HFFc6 (cell line): ENCODE data around the gene RNU4-1. TPM values are rescaled to one million over a fixed set of nuclear protein-coding genes. Genes with fewer than 3 reads are reported as not detected.
"Not testable (repeated sequence)": the region's sequence is repeated elsewhere in the genome, so short reads cannot be mapped to it uniquely, and the experiment has no call there.

ENCODE experiments used
- DNase-seq: peaks from one replicate; pipeline ENCODE4 v3.0.0-alpha.2; 2018
- H3K27ac Mint-ChIP-seq: 2 replicates; pipeline ENCODE4 v1.8.0; 2020; ENCODE audit warnings: mild to moderate bottlenecking, mixed read lengths
- H3K27me3 Mint-ChIP-seq: 2 replicates; pipeline ENCODE4 v1.8.0; 2021; ENCODE audit warnings: mild to moderate bottlenecking, moderate library complexity, mixed read lengths; ENCODE audit not compliant: insufficient read depth
- H3K36me3 Mint-ChIP-seq: 2 replicates; pipeline ENCODE4 v1.8.0; 2021; ENCODE audit warnings: low read depth, mixed read lengths
- H3K4me1 Mint-ChIP-seq: 2 replicates; pipeline ENCODE4 v1.8.0; 2020; ENCODE audit warnings: low read depth, mixed read lengths
- H3K4me3 Mint-ChIP-seq: 2 replicates; pipeline ENCODE4 v1.8.0; 2020; ENCODE audit warnings: mild to moderate bottlenecking, moderate library complexity, mixed read lengths
- H3K9me3 Mint-ChIP-seq: 2 replicates; pipeline ENCODE4 v1.8.0; 2020; ENCODE audit warnings: mild to moderate bottlenecking, mixed read lengths
- CTCF ChIP-seq: fragments of 200-600 bp; sonication (generic); IDR thresholded peaks from 2 replicates; pipeline ENCODE4 v1.5.0; 2021; ENCODE audit warnings: antibody characterized with exemption, mild to moderate bottlenecking
- total RNA-seq, 6 experiments: library from RNA; stranded (reverse); fragmentation: NEBNext Ultra II Directional; extraction: Animal tissue kit (Norgen Biotek cat#: 25700); gene quantifications; 2 replicates in 1 of 6; 3 replicates in 5 of 6; pipeline ENCODE4 v1.2.3, GENCODE V29; 2021

Gene RNU4-1
- total RNA-seq, 6 experiments from 2014 or later, result 766 to 1,512 (median 1,200) TPM

GRCh38 chr12:120247183-120247582, 45.9 kb downstream of the RNU4-1 start:
- DNase-seq, result no peak
- peaks cover 42% of the 10 kb centered on the region for H3K36me3 Mint-ChIP-seq
- peak overlapping the region; percentile 95 for H3K27ac Mint-ChIP-seq
- no peak for TF ChIP-seq CTCF
- no peaks in the 10 kb centered on the region for H3K9me3 Mint-ChIP-seq
- H3K27me3 Mint-ChIP-seq, result peaks cover 2% of the 10 kb centered on the region; the same call in 1 of the 2 replicates
- peaks cover 86% of the 10 kb centered on the region for H3K4me1 Mint-ChIP-seq
- peak overlapping the region; percentile 84 for H3K4me3 Mint-ChIP-seq

GRCh38 chr12:120246705-120247104, 46.3 kb downstream of the RNU4-1 start:
- H3K9me3 Mint-ChIP-seq, DNase-seq, H3K27me3 Mint-ChIP-seq: not testable (repeated sequence)
- Mint-ChIP-seq H3K4me1 (peaks cover 86% of the 10 kb centered on the region), H3K4me3 (peak overlapping the region; percentile 84; the same call in 1 of the 2 replicates), H3K27ac (peak overlapping the region; percentile 95), H3K36me3 (peaks cover 37% of the 10 kb centered on the region)

Other genes with a start within 250 kb of the RNU4-1 start
- gene RAB35, start 176.5 kb downstream of the RNU4-1 start, total RNA-seq, result 10 to 100 TPM; 50.5 to 62.0 (median 55.3) TPM
- gene GCN1, start 98.5 kb downstream of the RNU4-1 start, total RNA-seq, result 100 to 1,000 TPM in 1 of 6 experiments, 10 to 100 TPM in 5; 76.5 to 102 (median 83.1) TPM
- gene RPLP0, start 92.1 kb downstream of the RNU4-1 start, total RNA-seq, result 1,000 to 10,000 TPM; 2,131 to 2,494 (median 2,241) TPM
- 100 to 1,000 TPM; 219 to 290 (median 253) TPM for gene PXN, start 27.5 kb downstream of the RNU4-1 start, total RNA-seq
- gene RNU4-2, start 1.3 kb downstream of the RNU4-1 start, total RNA-seq, result 1,000 to 10,000 TPM in 5 of 6 experiments, 100 to 1,000 TPM in 1; 743 to 2,047 (median 1,452) TPM
- 1 to 10 TPM in 3 of 6 experiments, under 1 TPM in 3; 0.84 to 2.1 (median 1.1) TPM for gene SIRT4, start 9.1 kb upstream of the RNU4-1 start, total RNA-seq
- gene PLA2G1B, start 34.5 kb upstream of the RNU4-1 start, total RNA-seq, result not detected
- not detected for gene MSI1, start 75.9 kb upstream of the RNU4-1 start, total RNA-seq
- gene COX6A1, start 144.9 kb upstream of the RNU4-1 start, total RNA-seq, result 100 to 1,000 TPM; 356 to 391 (median 373) TPM
- 10 to 100 TPM; 37.9 to 49.0 (median 41.6) TPM for gene TRIAP1, start 153.1 kb upstream of the RNU4-1 start, total RNA-seq
- 10 to 100 TPM; 16.3 to 30.9 (median 24.0) TPM for gene GATC, start 153.2 kb upstream of the RNU4-1 start, total RNA-seq
- gene SRSF9, start 176.5 kb upstream of the RNU4-1 start, total RNA-seq, result 100 to 1,000 TPM; 232 to 247 (median 238) TPM
- gene DYNLL1, start 202.9 kb upstream of the RNU4-1 start, total RNA-seq, result 100 to 1,000 TPM; 530 to 650 (median 609) TPM
- 10 to 100 TPM; 26.0 to 30.7 (median 27.4) TPM for gene COQ5, start 235.9 kb upstream of the RNU4-1 start, total RNA-seq
- gene RNF10, start 241.1 kb upstream of the RNU4-1 start, total RNA-seq, result 100 to 1,000 TPM; 145 to 203 (median 158) TPM